Muscle layer of colon (tissue), 2 donors: ENCODE data around the gene SSH2.

ENCODE experiments used
- H3K27ac ChIP-seq: one replicate; pipeline ENCODE4 v1.7.0; 2013; ENCODE audit warnings: low read depth, mild to moderate bottlenecking, low read length, moderate library complexity
- H3K27me3 ChIP-seq, 2 donors: one replicate each; pipeline ENCODE4 v1.7.0; 2013; ENCODE audit warnings: low read length in 2 of 2, mild to moderate bottlenecking in 2 of 2; ENCODE audit not compliant: insufficient read depth in 2 of 2, control insufficient read depth in 1 of 2
- H3K36me3 ChIP-seq: one replicate; pipeline ENCODE4 v1.7.0; 2013; ENCODE audit warnings: mild to moderate bottlenecking, low read length; ENCODE audit not compliant: insufficient read depth
- H3K4me1 ChIP-seq: one replicate; pipeline ENCODE4 v1.7.0; 2013; ENCODE audit warnings: mild to moderate bottlenecking, low read length; ENCODE audit not compliant: insufficient read depth
- H3K4me3 ChIP-seq, 2 donors: one replicate each; pipeline ENCODE4 v1.7.0; 2013; ENCODE audit warnings: low read length in 2 of 2, low read depth in 1 of 2, mild to moderate bottlenecking in 1 of 2, moderate library complexity in 1 of 2
- H3K9ac ChIP-seq: one replicate; pipeline ENCODE4 v1.7.0; 2013; ENCODE audit warnings: low read length
- H3K9me3 ChIP-seq: one replicate; pipeline ENCODE4 v1.7.0; 2013; ENCODE audit warnings: mild to moderate bottlenecking, low read length
- donor health status: abdominal sarcoma.
- donor health status: Adenocarcinoma of cecum.

Gene SSH2

DNA sequence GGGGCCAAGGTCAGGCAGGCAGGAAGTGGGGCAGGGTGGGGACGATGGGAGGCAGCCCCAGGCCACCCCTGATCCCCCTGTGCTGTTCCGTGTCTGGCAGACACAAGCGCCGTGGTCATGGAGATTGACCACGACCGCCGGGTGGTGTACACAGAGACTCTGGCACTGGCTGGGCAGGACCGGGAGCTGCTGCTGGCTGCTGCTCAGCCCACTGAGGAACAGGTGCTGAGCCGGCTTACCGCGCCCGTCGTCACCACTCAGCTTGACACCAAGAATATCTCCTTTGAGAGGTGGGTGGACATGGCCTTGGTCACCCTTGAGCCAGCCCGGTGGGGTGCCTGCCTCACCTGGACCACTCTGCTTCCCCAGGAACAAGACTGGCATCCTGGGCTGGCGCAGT is 321.0 kb downstream of the SSH2 start:
- H3K9ac ChIP-seq: no peak overlapping the region
- no peak overlapping the region for H3K4me3 ChIP-seq
- no peaks in the 10 kb centered on the region for H3K27me3 ChIP-seq
- peaks cover 10% of the 10 kb centered on the region for H3K4me1 ChIP-seq
- no peak overlapping the region for H3K27ac ChIP-seq
- no peaks in the 10 kb centered on the region for H3K9me3 ChIP-seq
- H3K36me3 ChIP-seq: no peaks in the 10 kb centered on the region

- H3K4me1 ChIP-seq: no peaks in the 10 kb centered on the region
- no peak overlapping the region for H3K27ac ChIP-seq
- no peaks in the 10 kb centered on the region for H3K36me3 ChIP-seq
- no peaks in the 10 kb centered on the region for H3K27me3 ChIP-seq
- no peaks in the 10 kb centered on the region for H3K9me3 ChIP-seq
- no peak overlapping the region for H3K4me3 ChIP-seq
- no peak overlapping the region for H3K9ac ChIP-seq
These were observed 322.4 kb downstream of the SSH2 start for GRCh38 chr17:29607557-29608195.

DNA sequence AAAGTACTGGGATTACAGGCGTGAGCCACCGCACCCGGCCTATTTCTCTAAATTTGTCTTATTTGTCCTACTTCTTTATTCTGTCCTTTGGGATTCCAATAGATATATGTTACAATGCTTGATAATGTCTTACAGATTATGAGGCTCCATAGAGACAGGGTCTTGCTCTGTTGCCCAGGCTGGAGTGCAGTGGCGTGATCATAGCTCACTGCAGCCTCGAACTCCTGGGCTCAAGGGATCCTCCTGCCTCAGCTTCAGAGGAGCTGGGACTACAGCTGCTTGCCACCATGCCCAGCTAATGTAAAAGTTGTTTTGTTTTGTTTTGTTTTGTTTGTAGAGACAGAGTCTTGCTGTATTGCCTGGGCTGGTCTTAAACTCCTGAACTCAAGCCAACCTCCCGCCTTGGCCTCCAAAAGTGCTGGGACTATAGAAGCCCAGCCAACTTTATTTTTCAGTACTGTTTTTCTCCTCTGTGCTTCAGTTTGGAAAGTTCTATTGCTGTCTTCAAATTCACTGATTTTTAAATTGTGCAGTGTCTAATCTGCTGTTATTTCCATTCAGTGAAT is 326.8 kb downstream of the SSH2 start:
- Histone ChIP-seq H3K9ac (no peak overlapping the region), H3K9me3 (no peaks in the 10 kb centered on the region), H3K27me3 (no peaks in the 10 kb centered on the region), H3K4me1 (no peaks in the 10 kb centered on the region), H3K27ac (no peak overlapping the region), H3K36me3 (no peaks in the 10 kb centered on the region), H3K4me3 (no peak overlapping the region)

- Histone ChIP-seq H3K27me3 (no peaks in the 10 kb centered on the region), H3K4me3 (no peak overlapping the region), H3K9ac (no peak overlapping the region), H3K9me3 (no peaks in the 10 kb centered on the region), H3K4me1 (peaks cover 9% of the 10 kb centered on the region), H3K36me3 (no peaks in the 10 kb centered on the region), H3K27ac (no peak overlapping the region)
These were observed 332.5 kb downstream of the SSH2 start for GRCh38 chr17:29597361-29598172.

GRCh38 chr17:29596811-29597210 is 333.2 kb downstream of the SSH2 start:
- Histone ChIP-seq H3K27ac (no peak overlapping the region), H3K4me3 (no peak overlapping the region), H3K4me1 (peaks cover 17% of the 10 kb centered on the region), H3K36me3 (no peaks in the 10 kb centered on the region), H3K27me3 (no peaks in the 10 kb centered on the region), H3K9me3 (no peaks in the 10 kb centered on the region), H3K9ac (no peak overlapping the region)

DNA sequence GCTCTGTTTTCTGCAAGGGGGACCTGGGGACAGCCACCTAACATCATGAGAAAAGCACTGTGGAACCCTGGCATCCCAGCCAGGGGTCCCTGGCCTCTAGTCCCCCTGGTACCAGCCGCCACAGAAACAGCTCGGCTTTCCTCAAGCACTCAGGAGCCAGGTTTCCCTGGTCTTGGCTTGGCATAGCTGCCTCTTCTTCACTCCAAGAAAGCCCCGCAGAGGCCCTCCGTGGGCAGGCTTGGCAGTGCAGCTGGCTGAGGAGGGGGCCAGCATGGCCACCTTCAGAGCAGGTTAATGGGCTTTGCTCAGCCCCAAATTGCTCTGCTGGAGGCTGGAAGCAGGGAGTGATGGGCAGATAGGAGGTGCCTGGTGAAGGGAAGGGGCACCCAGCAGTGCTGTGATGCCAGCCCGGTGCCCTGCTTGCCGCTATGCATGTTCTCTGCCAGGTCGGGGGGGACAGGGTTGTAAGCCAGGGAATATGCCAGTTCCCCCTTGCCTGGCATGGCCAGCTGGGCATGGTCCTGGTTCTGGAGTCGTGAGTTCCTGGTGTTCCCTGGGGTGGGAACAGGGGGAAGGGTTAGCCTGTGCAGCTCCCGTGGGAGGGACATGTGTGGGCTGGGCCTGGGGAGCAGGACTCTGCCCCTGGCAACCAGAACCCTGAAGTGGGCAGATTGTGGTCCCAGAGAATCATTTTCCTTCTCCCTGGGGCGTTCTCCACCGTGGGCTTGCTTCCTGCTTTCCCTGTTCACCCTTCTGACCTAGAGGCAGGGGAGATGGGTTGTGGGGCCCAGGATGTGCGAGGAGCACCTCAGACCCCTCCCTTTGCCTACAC is 333.9 kb downstream of the SSH2 start:
- no peaks in the 10 kb centered on the region for H3K36me3 ChIP-seq
- no peaks in the 10 kb centered on the region for H3K27me3 ChIP-seq
- no peak overlapping the region for H3K4me3 ChIP-seq
- H3K27ac ChIP-seq: no peak overlapping the region
- H3K9me3 ChIP-seq: no peaks in the 10 kb centered on the region
- no peak overlapping the region for H3K9ac ChIP-seq
- H3K4me1 ChIP-seq: peaks cover 23% of the 10 kb centered on the region

DNA sequence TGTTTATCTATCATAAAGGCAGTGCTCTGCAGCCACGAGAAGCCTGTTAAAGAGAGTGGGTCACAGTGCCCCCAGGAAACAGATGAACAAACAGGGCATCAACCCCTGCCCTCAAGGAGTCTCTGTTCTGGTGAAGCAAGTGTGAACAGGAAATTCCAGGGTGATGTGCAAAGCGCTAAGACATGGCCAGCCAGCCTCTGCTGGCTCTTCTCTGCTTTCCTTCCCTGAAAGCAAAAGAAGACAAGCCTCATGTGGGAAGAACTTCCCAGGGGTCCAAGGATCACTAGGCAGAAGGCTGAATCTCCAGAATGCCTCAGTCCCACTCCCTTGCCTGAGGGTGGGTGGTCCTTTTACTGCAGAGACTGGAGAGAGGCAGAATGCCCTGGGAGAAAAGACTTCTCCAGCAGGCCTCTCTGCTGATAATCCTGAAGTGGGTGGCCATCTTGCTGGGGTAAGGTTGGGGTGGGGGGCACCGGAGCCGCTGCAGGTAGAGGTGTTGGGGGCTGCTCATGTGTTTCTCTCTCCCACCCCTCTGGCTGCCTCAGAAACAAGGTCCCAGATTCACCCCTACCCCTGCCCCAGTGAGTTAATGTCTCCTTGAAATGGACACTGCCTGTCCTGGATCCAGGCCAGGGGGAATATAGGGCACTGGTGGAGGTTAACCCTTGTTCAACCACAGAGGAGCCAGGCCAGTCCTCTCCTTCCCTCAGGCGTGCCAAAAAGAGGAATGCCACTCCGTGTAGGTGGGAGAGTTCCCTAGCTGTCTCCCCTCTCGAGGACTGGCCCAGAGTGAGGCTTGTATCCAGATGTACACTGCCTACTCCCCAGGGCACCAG is 334.7 kb downstream of the SSH2 start:
- peaks cover 31% of the 10 kb centered on the region for H3K4me1 ChIP-seq
- H3K9ac ChIP-seq: no peak overlapping the region
- no peaks in the 10 kb centered on the region for H3K27me3 ChIP-seq
- H3K36me3 ChIP-seq: no peaks in the 10 kb centered on the region
- H3K9me3 ChIP-seq: no peaks in the 10 kb centered on the region
- no peak overlapping the region for H3K27ac ChIP-seq
- H3K4me3 ChIP-seq: no peak overlapping the region

DNA sequence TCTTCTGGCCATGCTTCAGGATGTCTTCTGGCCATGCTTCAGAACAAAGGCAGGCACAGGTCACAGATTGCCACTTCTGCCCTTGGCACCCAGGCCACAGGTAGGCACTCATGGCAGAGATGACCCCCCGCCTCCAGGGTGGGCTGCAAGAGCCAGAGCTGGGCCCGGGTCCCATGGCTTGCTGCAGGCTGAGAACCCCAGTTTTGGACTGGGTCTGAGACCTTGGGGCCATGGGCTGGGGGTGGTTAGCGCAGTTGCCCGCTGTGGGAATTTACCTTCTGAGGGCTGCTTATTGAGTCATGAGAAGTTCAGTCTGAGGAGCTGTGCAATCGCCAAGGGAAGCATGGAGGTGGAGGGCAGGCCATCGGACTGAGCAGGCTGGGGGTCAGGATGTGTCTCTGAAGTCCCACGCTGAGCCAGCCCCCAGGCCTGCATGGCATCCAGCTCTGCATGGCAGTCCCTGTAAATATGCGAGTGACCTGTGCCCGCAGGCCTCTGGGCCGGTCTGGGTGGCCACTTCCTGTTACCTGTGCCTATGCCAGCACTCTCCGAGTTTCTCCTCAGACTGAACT is 335.4 kb downstream of the SSH2 start:
- Histone ChIP-seq H3K9ac (no peak overlapping the region), H3K9me3 (no peaks in the 10 kb centered on the region), H3K27ac (no peak overlapping the region), H3K4me1 (peaks cover 38% of the 10 kb centered on the region), H3K36me3 (no peaks in the 10 kb centered on the region), H3K4me3 (peak overlapping the region in 1 of 2 donors; percentile 63), H3K27me3 (no peaks in the 10 kb centered on the region)

DNA sequence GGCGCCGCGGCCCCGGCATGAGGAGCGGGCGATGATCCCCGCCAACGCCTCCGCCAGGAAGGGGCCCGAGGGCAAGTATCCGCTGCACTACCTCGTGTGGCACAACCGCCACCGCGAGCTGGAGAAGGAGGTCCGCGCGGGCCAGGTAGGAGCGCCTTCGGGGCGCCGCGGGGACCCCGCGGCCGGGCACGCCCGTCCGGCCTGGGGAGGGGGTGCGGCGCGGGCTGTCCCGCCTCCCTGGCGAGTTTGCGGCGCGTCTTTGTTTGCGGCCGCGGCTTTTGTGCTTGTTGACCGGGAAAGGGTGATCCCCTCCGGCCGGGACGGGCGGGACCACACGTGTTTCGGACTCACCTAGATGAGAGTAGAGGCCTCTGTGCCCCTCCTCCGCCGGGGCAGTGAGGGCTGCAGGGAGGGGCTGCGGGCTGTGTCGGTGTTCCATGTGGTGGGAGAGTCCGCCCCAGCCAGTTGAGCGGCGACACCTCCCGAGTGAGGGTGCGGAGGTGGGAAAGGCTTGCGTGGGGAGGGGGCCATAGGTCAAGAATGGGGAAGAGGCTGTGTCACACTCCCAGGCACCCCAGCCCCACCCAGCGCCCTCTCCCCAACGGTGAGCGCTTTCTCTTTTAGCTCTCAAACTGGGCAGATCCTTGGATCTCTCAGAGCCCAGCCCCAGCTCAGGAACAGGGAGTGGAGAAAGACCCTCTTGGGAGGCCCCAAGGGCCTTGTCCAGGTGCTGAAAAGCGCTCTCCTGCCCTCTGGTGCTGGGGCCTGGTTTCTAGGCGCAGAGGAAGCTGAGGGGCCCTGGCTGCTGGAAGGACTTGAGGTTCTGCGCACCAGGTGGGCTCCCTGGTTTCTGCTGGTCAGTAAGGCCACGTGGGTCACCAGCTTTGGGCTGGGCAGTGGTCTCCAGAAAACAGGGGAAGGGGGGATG is 336.2 kb downstream of the SSH2 start:
- no peaks in the 10 kb centered on the region for H3K9me3 ChIP-seq
- peaks cover 38% of the 10 kb centered on the region for H3K4me1 ChIP-seq
- H3K27ac ChIP-seq: no peak overlapping the region
- H3K36me3 ChIP-seq: no peaks in the 10 kb centered on the region
- peak overlapping the region; percentile 60 to 63 for H3K4me3 ChIP-seq
- H3K9ac ChIP-seq: no peak overlapping the region
- no peaks in the 10 kb centered on the region for H3K27me3 ChIP-seq
